Endothelial cell of umbilical vein (primary cell): ENCODE results near the gene SPINK7. TPM values are rescaled to one million over a fixed set of nuclear protein-coding genes. Genes with fewer than 3 reads are reported as not detected.

Source experiments
- BruUV-seq: library from RNA; stranded (reverse); fragments of 400-500 nt; replicated peaks from 2 replicates; lab custom pipeline; 2021; lab: Mats Ljungman, UMichigan
- CTCF ChIA-PET: fragments of 300-600, 350-600 bp; sonication (Branson Sonifier 250); formaldehyde crosslinking; loops from one replicate; lab custom pipeline; 2021; ENCODE audit warnings: antibody characterized with exemption, inconsistent platforms; lab: Charles Lee
- POLR2A ChIA-PET: fragments of 300-600, 350-600 bp; sonication (Branson Sonifier 250); formaldehyde crosslinking; loops from one replicate; lab custom pipeline; 2021; ENCODE audit warnings: antibody characterized with exemption, inconsistent platforms; lab: Charles Lee
- DNase-seq: peaks from one replicate; pipeline ENCODE4 v3.0.0-alpha.2; 2011; ENCODE audit warnings: low read depth, low spot score
- FAIRE-seq: peaks from 2 replicates; lab custom pipeline; 2011; peaks lifted over from hg19 to GRCh38; lab: Jason Lieb, UNC
- H2AFZ ChIP-seq: 2 replicates; pipeline ENCODE4 v1.6.0; 2012; ENCODE audit warnings: low read depth, low read length, control low read depth, inconsistent platforms
- H3K27ac ChIP-seq: 2 replicates; pipeline ENCODE4 v1.5.1; 2011; ENCODE audit warnings: low read depth, mild to moderate bottlenecking, control low read depth, low read length, moderate library complexity; ENCODE audit not compliant: insufficient read depth
- H3K27me3 ChIP-seq, 2 experiments: 2 replicates each; pipeline versions ENCODE4 v1.6.0 to v1.6.1; 2011; ENCODE audit warnings: low read length in 2 of 2, mixed read lengths in 1 of 2; ENCODE audit not compliant: control insufficient read depth in 2 of 2, insufficient read depth in 2 of 2
- H3K36me3 ChIP-seq, 2 experiments: 2 replicates in 1 of 2; 3 replicates in 1 of 2; pipeline ENCODE4 v1.5.1; 2011; ENCODE audit warnings: low read length in 2 of 2, mild to moderate bottlenecking in 1 of 2, moderate library complexity in 1 of 2; ENCODE audit not compliant: control insufficient read depth in 2 of 2, insufficient read depth in 2 of 2; ENCODE audit errors: extremely low read depth in 1 of 2
- H3K4me1 ChIP-seq: 3 replicates; pipeline ENCODE4 v1.5.1; 2011; ENCODE audit warnings: mild to moderate bottlenecking, low read length; ENCODE audit not compliant: control insufficient read depth, insufficient read depth; ENCODE audit errors: extremely low read depth
- H3K4me2 ChIP-seq: 2 replicates; pipeline ENCODE4 v1.6.1; 2011; ENCODE audit warnings: low read length, control low read depth, mixed read lengths; ENCODE audit not compliant: insufficient read depth
- H3K4me3 ChIP-seq, 3 experiments: fragments of 200-600 bp in 1 of 3; sonication (generic), shearing (Covaris generic) in 1 of 3; replicated peaks in 1 of 3; 2 replicates each; pipeline ENCODE4 v1.5.1; 2011 to 2016; ENCODE audit warnings: control low read depth in 3 of 3, low read length in 3 of 3, mild to moderate bottlenecking in 2 of 3, inconsistent platforms in 1 of 3, low read depth in 1 of 3, moderate library complexity in 1 of 3; ENCODE audit not compliant: insufficient read depth in 1 of 3
- H3K79me2 ChIP-seq: 2 replicates; pipeline ENCODE4 v1.6.0; 2012; ENCODE audit warnings: low read length, inconsistent platforms; ENCODE audit not compliant: control insufficient read depth, insufficient read depth
- H3K9ac ChIP-seq: replicated peaks from 2 replicates; pipeline ENCODE3; 2011; ENCODE audit warnings: low read length, control low read depth; ENCODE audit not compliant: insufficient read depth; ENCODE audit errors: extremely low read depth
- H3K9me1 ChIP-seq: replicated peaks from 3 replicates; pipeline ENCODE4 v1.6.0; 2011; ENCODE audit warnings: mild to moderate bottlenecking, low read length; ENCODE audit not compliant: control insufficient read depth, insufficient read depth; ENCODE audit errors: extremely low read depth
- H3K9me3 ChIP-seq: replicated peaks from 2 replicates; pipeline ENCODE4 v1.5.1; 2012; ENCODE audit warnings: low read length, inconsistent platforms; ENCODE audit not compliant: control insufficient read depth, insufficient read depth
- H4K20me1 ChIP-seq: replicated peaks from 2 replicates; pipeline ENCODE3; 2011; ENCODE audit warnings: mild to moderate bottlenecking, low read length; ENCODE audit not compliant: control insufficient read depth, insufficient read depth; ENCODE audit errors: extremely low read depth
- CTCF ChIP-seq, 2 donors: IDR thresholded peaks; 1 replicate in 1 of 2; 2 replicates in 1 of 2; pipeline ENCODE4 v1.5.1; 2011; ENCODE audit warnings: low read length in 2 of 2, mild to moderate bottlenecking in 2 of 2, moderate library complexity in 2 of 2, control low read depth in 1 of 2, inconsistent platforms in 1 of 2, low read depth in 1 of 2; ENCODE audit not compliant: insufficient read depth in 1 of 2; ENCODE audit errors: extremely low read depth in 1 of 2
- EZH2 ChIP-seq: IDR thresholded peaks from 2 replicates; pipeline ENCODE4 v1.6.1; 2012; ENCODE audit warnings: borderline replicate concordance, low read depth, mild to moderate bottlenecking, moderate library complexity, low read length, inconsistent platforms; ENCODE audit not compliant: severe bottlenecking
- FOS ChIP-seq: IDR thresholded peaks from 2 replicates; pipeline ENCODE4 v1.6.1; 2011; ENCODE audit warnings: mild to moderate bottlenecking, low read length, moderate library complexity, borderline replicate concordance; ENCODE audit not compliant: insufficient read depth
- GATA2 ChIP-seq: IDR thresholded peaks from 2 replicates; pipeline ENCODE4 v1.7.0; 2011; ENCODE audit warnings: low read depth, mild to moderate bottlenecking, moderate library complexity, mixed read lengths, low read length; ENCODE audit not compliant: insufficient read length, insufficient read depth
- JUN ChIP-seq: IDR thresholded peaks from 2 replicates; pipeline ENCODE4 v1.6.1; 2011; ENCODE audit warnings: borderline replicate concordance, low read depth; ENCODE audit not compliant: insufficient read length, insufficient read depth
- MAX ChIP-seq: IDR thresholded peaks from 2 replicates; pipeline ENCODE4 v1.6.1; 2011; ENCODE audit not compliant: insufficient read depth, insufficient read length
- MYC ChIP-seq: IDR thresholded peaks from one replicate; pipeline ENCODE4 v1.6.1; 2011; ENCODE audit warnings: mild to moderate bottlenecking, low read depth, low read length
- POLR2A ChIP-seq: IDR thresholded peaks from 2 replicates; pipeline ENCODE4 v1.6.1; 2012; ENCODE audit warnings: low read depth, mild to moderate bottlenecking, control low read depth, low read length
- POLR2AphosphoS5 ChIP-seq: IDR thresholded peaks from 2 replicates; pipeline ENCODE4 v1.6.1; 2012; ENCODE audit warnings: low read depth, mild to moderate bottlenecking, control low read depth, low read length, moderate library complexity; ENCODE audit not compliant: insufficient read depth
- dilution Hi-C: fragments of 300-500 bp; cut with MboI; formaldehyde crosslinking; loops from one replicate; pipeline ENCODE4 v1.15.0; 2019; ENCODE audit warnings: low sequenced_read_pairs; ENCODE audit not compliant: extremely low pct_ligation_motif_present
- intact Hi-C: fragments of 100-400 bp; cut with micrococcal nuclease; formaldehyde crosslinking; loops from one replicate; pipeline ENCODE4 v1.10.0; 2022
- polyA plus RNA-seq, 4 experiments: library from polyadenylated mRNA; depleted of rRNA in 3 of 4; stranded (reverse) in 3 of 4; unstranded in 1 of 4; fragments of >200 nt; gene quantifications; 2 replicates each; pipeline versions ENCODE4 v1.2.1 to v1.2.3, GENCODE V29; 2011 to 2012; ENCODE audit warnings: missing spikeins in 1 of 4
- total RNA-seq: library from RNA; stranded (reverse); gene quantifications from 2 replicates; pipeline ENCODE4 v1.2.3, GENCODE V29; 2021

Gene SPINK7
- total and polyA plus RNA-seq, 2 donors (not counting 3 experiments of a cell fraction or from before 2014, with no cell fraction given): not detected

- Histone ChIP-seq H3K27me3 (no peaks in the 10 kb centered on the region), H3K4me3 (no peak overlapping the region), H3K79me2 (no peaks in the 10 kb centered on the region), H3K36me3 (no peaks in the 10 kb centered on the region), H3K4me2 (no peak overlapping the region), H3K4me1 (no peaks in the 10 kb centered on the region), H3K9me3 (no peaks in the 10 kb centered on the region), H3K9ac (no peak overlapping the region), H3K9me1 (no peaks in the 10 kb centered on the region), H3K27ac (no peak overlapping the region), H2AFZ (no peak overlapping the region), H4K20me1 (no peaks in the 10 kb centered on the region)
- dilution Hi-C loops (no loop called here), intact Hi-C loops (no loop called here)
- DNase-seq (no peak), FAIRE-seq (no peak)
- BruUV-seq: no TSS peak
- CTCF ChIA-PET: interaction anchor here (1.7 kb wide), 1 partner anchor 18 kb away, joined by 4 read pairs; no protein-coding TSS in a partner anchor
- TF ChIP-seq CTCF (IDR thresholded peaks at IDR 0.05; ENCODE audit: extremely low read depth in 1 of 2, insufficient read depth in 1 of 2, low read depth in 1 of 2, low read length in 2 of 2) (no peak), GATA2 (no peak), JUN (no peak), POLR2AphosphoS5 (no peak)
- POLR2A ChIA-PET: no interaction called here
These were observed 3.2 kb upstream of the SPINK7 start for GRCh38 chr5:148309019-148309418.

- BruUV-seq: no TSS peak
- dilution Hi-C loops: no loop called here
- Histone ChIP-seq H3K4me2 (no peak overlapping the region), H3K4me1 (no peaks in the 10 kb centered on the region), H3K79me2 (no peaks in the 10 kb centered on the region), H4K20me1 (no peaks in the 10 kb centered on the region), H3K27me3 (no peaks in the 10 kb centered on the region), H3K9me1 (no peaks in the 10 kb centered on the region), H3K4me3 (no peak overlapping the region), H3K36me3 (no peaks in the 10 kb centered on the region), H3K9ac (no peak overlapping the region), H3K27ac (no peak overlapping the region), H3K9me3 (no peaks in the 10 kb centered on the region), H2AFZ (no peak overlapping the region)
- DNase-seq (no peak), FAIRE-seq (no peak)
- TF ChIP-seq EZH2 (no peak), MYC (no peak), FOS (no peak), CTCF (IDR thresholded peaks at IDR 0.05; ENCODE audit: extremely low read depth in 1 of 2, insufficient read depth in 1 of 2, low read depth in 1 of 2, low read length in 2 of 2) (no peak), JUN (no peak), MAX (no peak), POLR2AphosphoS5 (no peak), GATA2 (no peak), POLR2A (no peak)
- intact Hi-C loops: no loop called here
- ChIA-PET CTCF (no interaction called here), POLR2A (no interaction called here)
These were observed 2.5 kb upstream of the SPINK7 start for GRCh38 chr5:148309746-148310145.
